ENCODE data around the gene PYGL.

GRCh38 chr14:50961605-50962221, 17.4 kb upstream of the PYGL start:
- TF ChIP-seq CTCF (conservative IDR thresholded peaks at IDR 0.05; ENCODE audit: low read depth in 2 of 2) = no peak
- no peak for TF ChIP-seq CREB1 (CRISPR knock-in tag; IDR thresholded peaks at IDR 0.05; ENCODE audit: low read depth)
- no peak for TF ChIP-seq REST (IDR thresholded peaks at IDR 0.05; ENCODE audit: unreplicated experiment)
- no peak for TF ChIP-seq EZH2 (IDR thresholded peaks at IDR 0.05; ENCODE audit: low read depth, unreplicated experiment)
- TF ChIP-seq POLR2AphosphoS5 (IDR thresholded peaks at IDR 0.05; ENCODE audit: low read depth) = no peak
- no peak for TF ChIP-seq EZH2phosphoT487 (IDR thresholded peaks at IDR 0.05; ENCODE audit: unreplicated experiment)
- TF ChIP-seq ETS1 (IDR thresholded peaks at IDR 0.05) = no peak
- no peak for TF ChIP-seq JUNB (IDR thresholded peaks at IDR 0.05; ENCODE audit: unreplicated experiment)

All from GM23338 (cell line).